ENCODE measurements around the gene MBNL1.
"Not testable (repeated sequence)": the region's sequence is repeated elsewhere in the genome, so short reads cannot be mapped to it uniquely, and the experiment has no call there.

Gene MBNL1

GRCh38 chr3:152382312-152383135 lies 113.8 kb downstream of the MBNL1 start:
- no peak for DNase-seq

GRCh38 chr3:152383136-152383606 lies 114.4 kb downstream of the MBNL1 start:
- no peak for DNase-seq

- DNase-seq = no peak
Measured at GRCh38 chr3:152384412-152384811, 115.7 kb downstream of the MBNL1 start.

GRCh38 chr3:152385761-152386160 lies 117.0 kb downstream of the MBNL1 start:
- DNase-seq = no peak

- DNase-seq = no peak
Measured at GRCh38 chr3:152386208-152386607, 117.5 kb downstream of the MBNL1 start.

DNA sequence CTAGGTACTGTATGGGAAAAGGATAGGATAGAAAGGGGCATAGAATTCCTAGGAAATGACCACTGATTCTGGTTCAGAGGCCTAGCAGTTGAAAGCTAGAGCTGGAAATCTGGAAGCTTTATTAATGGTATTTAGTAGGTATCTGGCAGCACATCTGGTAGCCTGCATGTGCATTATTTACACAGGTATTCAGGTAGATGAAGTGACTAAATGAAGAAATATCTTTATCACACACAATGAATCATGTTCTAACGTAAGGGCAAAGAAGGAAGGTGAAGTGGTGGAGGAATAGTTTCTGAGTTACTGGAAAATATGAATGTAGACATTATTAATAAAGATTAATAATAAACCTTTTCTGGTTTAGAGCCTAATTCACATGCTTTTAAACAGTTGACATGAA lies 119.9 kb downstream of the MBNL1 start:
- no peak for DNase-seq

GRCh38 chr3:152389316-152389934 lies 120.7 kb downstream of the MBNL1 start:
- no peak for DNase-seq

- DNase-seq = no peak
Measured at GRCh38 chr3:152390647-152391046, 121.9 kb downstream of the MBNL1 start.

DNA sequence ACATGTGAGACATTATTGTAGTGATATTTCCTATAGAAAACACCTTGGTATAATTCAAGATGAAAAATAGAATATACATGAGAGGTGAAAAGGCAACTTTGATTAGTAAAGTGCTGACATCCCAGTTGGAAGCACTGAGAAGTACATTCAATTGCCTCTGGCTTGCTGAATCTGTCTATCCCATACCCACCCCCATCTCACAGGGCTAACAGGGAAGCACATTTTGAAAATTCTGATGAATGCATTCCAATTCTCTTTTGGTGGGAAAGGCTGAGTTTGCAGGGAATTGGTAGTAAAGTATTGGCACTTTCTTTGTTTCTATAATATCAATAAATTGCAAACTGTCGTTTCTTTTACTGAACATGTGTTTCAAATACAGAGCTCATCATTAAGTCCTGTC lies 122.9 kb downstream of the MBNL1 start:
- no peak for DNase-seq

DNA sequence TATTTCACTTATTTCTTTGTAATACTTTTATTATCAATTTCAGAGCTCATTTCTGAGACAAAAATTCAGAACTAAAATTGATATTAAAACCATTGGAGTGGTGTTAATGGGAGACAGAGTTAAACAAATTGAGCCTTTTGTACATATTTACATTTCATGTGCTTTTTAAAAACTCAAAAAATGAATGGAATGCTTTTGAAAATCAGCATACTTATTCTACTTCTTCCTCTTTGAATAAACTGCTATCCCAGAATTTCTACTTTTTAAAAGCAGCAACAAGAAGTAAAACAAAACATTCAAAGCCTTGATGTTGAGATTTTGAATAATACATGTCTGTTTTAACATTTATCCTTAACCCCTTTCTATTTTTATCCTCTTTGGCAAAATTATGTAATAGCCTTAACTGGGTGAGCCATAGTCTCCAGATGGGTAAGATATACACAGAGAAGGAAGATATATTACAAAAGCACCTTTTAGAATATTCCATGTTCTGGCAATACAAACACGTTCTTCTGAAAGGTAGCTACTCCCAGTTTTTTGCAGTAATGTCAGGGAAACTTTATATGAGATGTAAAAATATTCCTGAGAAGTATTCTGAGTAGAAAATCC lies 123.6 kb downstream of the MBNL1 start:
- DNase-seq = no peak

DNA sequence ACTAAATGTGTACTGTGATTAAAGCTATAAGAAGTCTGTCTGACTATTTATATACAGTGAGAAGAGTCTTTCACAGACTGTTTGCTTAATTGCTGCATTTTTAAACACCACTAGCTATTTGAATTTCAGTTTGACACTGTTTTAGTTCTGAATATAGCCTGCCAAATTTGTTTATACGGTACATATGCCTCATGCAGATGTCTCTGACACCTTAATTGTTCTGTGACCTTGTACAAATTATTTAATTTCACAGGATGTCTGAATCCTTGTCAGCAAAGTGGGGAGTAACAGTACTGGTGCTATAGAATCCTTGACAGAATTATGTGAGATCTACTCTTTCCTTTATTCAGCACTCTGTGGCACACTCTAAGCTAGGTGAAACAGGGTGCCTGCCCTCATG lies 125.5 kb downstream of the MBNL1 start:
- no peak for DNase-seq

DNA sequence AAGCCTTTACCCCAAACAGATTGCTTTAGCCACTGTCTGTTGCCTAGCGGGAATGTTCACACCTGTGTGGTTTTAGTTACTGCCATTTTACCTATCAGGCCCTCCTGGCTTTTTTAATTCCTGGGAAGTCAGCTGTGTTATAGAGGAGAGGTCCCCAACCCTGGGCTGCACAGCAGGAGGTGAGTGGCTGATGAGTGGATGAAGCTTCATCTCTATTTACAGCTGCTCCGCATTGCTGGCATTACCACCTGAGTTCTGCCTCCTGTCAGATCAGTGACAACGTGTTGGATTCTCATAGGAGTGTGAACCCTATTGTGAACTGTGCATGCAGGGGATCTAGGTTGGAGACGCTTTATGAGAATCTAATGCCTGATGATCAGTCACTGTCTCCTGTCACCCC lies 127.0 kb downstream of the MBNL1 start:
- no peak for DNase-seq

- DNase-seq = no peak
Measured at GRCh38 chr3:152396867-152397266, 128.1 kb downstream of the MBNL1 start.

- DNase-seq = not testable (repeated sequence)
Measured at GRCh38 chr3:152397348-152397747, 128.6 kb downstream of the MBNL1 start.

- no peak for DNase-seq
Measured at GRCh38 chr3:152398495-152398894, 129.8 kb downstream of the MBNL1 start.

- no peak for DNase-seq
Measured at GRCh38 chr3:152399374-152399773, 130.6 kb downstream of the MBNL1 start.

DNA sequence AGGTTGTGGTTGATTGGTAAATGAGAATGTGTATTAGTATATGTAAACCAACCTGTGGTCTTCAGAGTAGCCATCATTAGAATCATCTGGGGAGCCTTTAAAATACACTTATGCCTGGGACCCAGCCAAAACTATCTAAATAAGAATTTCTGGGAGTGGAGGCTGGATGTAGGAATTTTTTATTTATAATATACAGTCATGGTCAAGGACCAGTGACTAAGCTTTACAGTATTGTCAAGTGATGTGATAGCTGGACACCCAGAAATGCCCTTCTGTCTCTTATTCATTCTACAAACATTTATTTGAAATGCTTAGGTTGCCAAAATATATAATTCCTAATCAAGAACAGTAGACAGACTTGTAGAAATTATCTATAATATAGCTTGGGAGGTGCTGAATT lies 132.2 kb downstream of the MBNL1 start:
- DNase-seq = no peak

DNA sequence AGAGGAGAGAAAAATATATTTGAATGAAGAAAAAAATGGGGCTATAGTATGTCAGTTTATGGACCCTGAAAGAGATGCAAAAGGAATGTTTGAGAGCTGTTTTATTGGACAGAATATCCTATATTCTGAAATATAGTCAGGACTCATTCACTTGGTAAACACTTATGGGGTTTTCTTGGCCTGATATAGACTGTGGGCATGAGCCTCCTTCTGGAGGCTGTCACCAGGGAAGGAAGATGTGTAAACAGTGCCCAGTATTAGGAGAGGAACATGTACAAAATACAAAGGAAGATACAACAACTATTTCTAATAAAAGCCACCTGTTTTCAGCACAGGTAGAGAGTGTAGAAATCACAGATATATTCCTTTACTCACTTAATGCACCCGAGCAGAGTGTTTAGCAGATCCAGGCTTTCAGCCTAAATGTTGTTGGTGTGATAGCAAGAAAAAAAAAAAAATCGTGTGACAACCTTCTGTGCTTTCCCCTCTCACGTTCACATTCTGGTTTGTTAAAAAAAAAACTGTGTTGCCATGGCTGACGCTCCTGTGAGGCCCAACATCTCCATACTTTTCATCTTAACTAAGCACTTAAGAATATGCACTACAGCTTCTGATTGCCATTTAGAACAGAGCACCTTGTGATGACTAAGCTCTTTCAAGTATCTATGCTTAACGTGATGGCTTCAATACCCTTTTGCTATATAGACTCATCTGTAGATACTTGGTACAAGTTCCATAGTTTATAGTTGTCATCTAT lies 134.1 kb downstream of the MBNL1 start:
- no peak for DNase-seq

DNA sequence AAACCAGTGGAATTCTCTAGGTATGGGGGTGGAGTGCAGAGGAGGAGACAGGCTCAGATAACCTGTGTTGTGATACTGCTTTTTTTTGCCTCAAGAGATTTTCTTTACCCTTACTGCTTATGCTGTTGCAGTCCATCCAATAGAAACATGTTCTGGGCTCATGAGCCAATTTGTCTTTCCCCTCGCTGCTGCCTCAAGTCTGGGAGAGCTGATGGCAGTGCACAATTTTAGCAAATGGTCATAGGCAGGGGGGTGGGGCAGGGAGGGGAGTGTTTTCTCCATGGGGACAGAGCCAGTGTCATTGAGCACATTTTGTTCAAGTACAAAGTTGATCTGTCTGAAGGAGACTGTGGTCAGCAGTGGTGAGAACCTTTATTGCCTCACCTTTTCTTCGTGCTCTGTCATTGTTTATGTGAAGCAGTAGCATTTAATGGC lies 134.9 kb downstream of the MBNL1 start:
- DNase-seq = no peak

DNA sequence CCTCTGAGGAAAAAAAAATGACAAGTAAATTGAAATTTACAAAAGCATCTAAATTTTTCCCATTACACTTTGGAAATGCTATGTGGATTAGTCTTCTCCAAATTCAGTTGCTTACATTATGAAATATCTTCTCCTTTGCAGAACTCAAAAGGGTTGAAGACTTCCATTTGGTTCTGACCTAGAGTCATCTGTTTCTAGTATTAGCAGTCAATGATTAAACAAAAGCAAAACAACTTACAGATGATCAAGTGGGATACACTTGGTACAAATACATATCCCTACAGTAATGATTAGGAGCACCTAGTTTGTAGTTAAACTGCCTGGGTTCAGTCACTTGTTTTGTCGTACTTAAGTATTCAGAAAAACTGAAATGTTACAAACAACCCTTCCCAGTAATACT lies 136.2 kb downstream of the MBNL1 start:
- no peak for DNase-seq

- no peak for DNase-seq
Measured at GRCh38 chr3:152405915-152406802, 137.4 kb downstream of the MBNL1 start.

GRCh38 chr3:152413240-152413639 lies 144.5 kb downstream of the MBNL1 start:
- no peak for DNase-seq
